ENCODE measurements around the gene A3GALT2.

A3GALT2 gene

DNA sequence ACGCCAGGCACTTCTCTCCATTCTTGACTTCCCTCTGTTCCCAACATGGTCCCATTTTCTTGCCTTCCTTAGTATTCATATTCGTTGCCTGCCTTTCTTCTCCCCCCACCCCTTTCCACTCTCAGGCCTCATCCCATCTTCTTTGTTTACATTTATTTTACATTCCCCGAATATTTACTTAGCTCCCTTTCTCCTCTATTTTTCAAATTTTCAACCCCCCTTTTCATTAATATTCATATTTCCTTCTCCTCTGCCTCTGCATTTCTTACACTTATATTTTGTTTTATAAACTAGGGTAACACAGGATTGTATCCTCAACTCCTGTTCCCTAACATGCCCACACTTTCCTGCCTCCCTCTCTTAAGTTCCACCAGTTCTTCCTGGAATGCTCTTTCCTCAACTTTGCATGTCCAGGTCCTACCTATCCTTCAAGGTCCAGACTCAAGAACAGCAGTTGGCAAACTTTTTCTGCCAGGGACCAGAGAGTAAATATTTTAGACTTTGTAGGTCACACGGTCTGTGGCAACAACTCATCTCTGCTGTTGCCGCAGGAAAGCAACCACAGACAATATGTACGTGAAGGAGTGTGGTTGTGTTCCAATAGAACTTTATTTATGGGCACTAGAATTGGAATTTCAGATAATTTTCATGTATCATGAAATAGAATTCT, 29.8 kb upstream of the A3GALT2 start:
- H3K36me3 ChIP-seq (ENCODE audit: insufficient read depth, insufficient read length, low read length) = peaks cover 20% of the 10 kb centered on the region
- no peak for DNase-seq (ENCODE audit: low read depth, low spot score)
- H3K4me3 ChIP-seq (ENCODE audit: insufficient read length, low read depth) = peak overlapping the region; percentile 58
- H3K4me1 ChIP-seq (ENCODE audit: insufficient read depth, insufficient read length) = peaks cover 9% of the 10 kb centered on the region
- TF ChIP-seq SUZ12 (IDR thresholded peaks at IDR 0.05; ENCODE audit: extremely low read depth, insufficient read depth, insufficient read length) = no peak
- H3K9ac ChIP-seq (ENCODE audit: insufficient read length, low read depth) = peak overlapping the region; percentile 81
- no peaks in the 10 kb centered on the region for H3K9me3 ChIP-seq (ENCODE audit: insufficient read depth, low read length)
- peaks cover 59% of the 10 kb centered on the region for H3K27me3 ChIP-seq (ENCODE audit: insufficient read depth, insufficient read length)

DNA sequence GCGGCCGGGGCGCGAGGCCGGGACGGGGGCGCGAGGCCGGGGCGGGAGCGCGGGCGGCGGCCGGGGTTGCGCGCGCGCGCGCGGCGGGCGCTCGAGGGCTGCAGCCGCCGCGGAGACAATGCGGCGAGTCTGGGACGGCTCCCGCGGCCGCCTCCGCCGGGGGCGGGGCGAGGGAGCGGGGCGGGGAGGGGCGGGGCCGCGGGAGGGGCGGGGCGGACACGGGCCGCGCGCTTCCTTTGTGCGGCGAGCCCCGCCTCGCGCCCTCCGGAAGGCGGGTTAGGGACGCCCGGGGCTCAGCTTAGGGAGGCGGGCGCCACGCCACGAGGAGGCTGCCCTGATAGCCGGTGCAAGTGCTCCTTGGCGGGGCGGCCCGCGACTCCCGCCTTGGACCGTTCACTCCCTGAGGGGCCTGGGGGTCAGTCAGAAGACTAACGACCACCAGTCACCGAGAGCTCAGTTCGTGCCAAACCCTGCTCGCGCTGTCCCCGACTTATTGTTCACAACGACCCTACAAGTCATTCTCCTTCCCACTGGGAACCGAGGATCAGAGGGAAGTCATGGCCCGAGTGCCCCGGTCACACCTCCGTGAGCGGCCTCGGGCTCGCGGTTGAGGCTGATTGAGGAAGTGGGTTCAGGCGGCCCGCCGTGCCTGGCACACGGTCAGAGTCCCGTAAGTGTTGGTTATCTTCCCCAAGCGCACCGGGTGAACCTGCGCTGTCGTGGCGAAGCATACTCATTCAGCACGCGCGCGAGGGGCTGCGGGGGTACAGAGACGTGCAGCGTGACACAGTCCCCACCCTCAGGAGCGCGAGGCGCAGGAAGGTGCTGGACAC, 29.1 kb upstream of the A3GALT2 start:
- TF ChIP-seq YY1 (IDR thresholded peaks at IDR 0.05; ENCODE audit: insufficient read depth, insufficient read length) (no peak), ZNF274 (IDR thresholded peaks at IDR 0.05; ENCODE audit: low read depth, low read length) (no peak), SUZ12 (IDR thresholded peaks at IDR 0.05; ENCODE audit: extremely low read depth, insufficient read depth, insufficient read length) (no peak)
- Histone ChIP-seq H3K36me3 (ENCODE audit: insufficient read depth, insufficient read length, low read length) (peaks cover 27% of the 10 kb centered on the region), H3K9ac (ENCODE audit: insufficient read length, low read depth) (peak overlapping the region; percentile 86), H3K4me3 (ENCODE audit: insufficient read length, low read depth) (peak overlapping the region; percentile 72), H3K27me3 (ENCODE audit: insufficient read depth, insufficient read length) (peaks cover 59% of the 10 kb centered on the region), H3K9me3 (ENCODE audit: insufficient read depth, low read length) (no peaks in the 10 kb centered on the region), H3K4me1 (ENCODE audit: insufficient read depth, insufficient read length) (peaks cover 9% of the 10 kb centered on the region)
- DNase-seq (ENCODE audit: low read depth, low spot score) = peak; percentile 73

DNA sequence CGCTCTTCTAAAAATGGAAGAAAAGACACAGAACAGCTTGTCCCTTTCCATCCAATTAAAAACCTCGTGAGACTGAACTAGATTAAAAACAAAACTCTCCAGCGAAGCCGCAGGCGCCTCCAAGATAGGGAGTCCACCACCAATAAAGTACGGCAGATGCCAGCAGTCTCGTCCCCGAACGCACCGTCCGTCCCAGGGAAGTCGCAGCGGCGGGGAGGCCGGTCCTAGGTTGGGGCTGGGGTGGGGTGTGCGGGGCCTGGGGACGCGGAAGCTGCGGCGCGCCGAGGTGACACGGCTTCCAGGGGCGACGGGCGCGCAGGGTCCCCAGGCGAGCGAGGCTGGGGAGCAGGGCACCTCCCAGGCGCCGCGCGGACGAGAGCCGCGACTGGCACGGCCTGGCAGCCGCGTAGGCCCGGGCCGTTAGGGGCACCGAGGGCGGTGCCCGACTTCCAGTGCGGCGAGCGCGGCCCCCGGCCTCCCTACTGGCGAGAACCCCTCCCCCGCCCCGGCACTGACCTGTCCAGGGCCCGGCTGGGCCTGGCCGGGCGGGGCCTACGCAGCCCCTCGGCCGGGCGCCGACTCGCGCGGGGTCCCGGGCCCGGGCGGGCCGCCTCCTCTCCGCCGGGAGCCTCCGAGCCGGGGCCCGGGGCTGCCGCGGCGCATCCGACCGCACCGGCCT, 28.3 kb upstream of the A3GALT2 start:
- no peak for TF ChIP-seq SUZ12 (IDR thresholded peaks at IDR 0.05; ENCODE audit: extremely low read depth, insufficient read depth, insufficient read length)
- no peak for TF ChIP-seq YY1 (IDR thresholded peaks at IDR 0.05; ENCODE audit: insufficient read depth, insufficient read length)
- no peak for TF ChIP-seq ZNF274 (IDR thresholded peaks at IDR 0.05; ENCODE audit: low read depth, low read length)
- no peak for DNase-seq (ENCODE audit: low read depth, low spot score)
- H3K4me1 ChIP-seq (ENCODE audit: insufficient read depth, insufficient read length) = peaks cover 9% of the 10 kb centered on the region

DNA sequence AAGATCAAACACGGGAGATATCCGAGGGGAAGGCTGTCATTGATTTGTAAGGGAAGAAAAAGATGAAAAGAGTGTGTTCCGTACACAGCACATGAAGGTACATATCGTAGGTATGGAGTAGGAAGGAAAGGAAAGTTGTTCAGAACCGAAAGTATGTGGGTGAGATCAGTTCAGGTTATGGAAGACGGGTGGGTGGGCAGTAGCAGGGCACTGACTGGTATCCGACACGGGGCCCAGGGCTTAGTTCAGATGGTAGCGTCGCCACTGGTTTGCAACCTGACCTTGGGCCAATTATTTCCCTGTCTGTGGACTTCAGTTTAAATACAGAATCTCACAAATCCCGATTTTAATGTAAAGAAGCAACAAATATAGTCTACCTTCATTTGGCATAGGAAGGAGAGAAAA, 27.8 kb upstream of the A3GALT2 start:
- peaks cover 55% of the 10 kb centered on the region for H3K27me3 ChIP-seq (ENCODE audit: insufficient read depth, insufficient read length)

More for the DNA sequence above, 28.3 kb upstream of the A3GALT2 start:
- Histone ChIP-seq H3K36me3 (ENCODE audit: insufficient read depth, insufficient read length, low read length) (peaks cover 27% of the 10 kb centered on the region), H3K27me3 (ENCODE audit: insufficient read depth, insufficient read length) (peaks cover 58% of the 10 kb centered on the region), H3K4me3 (ENCODE audit: insufficient read length, low read depth) (peak overlapping the region; percentile 72), H3K9me3 (ENCODE audit: insufficient read depth, low read length) (no peaks in the 10 kb centered on the region), H3K9ac (ENCODE audit: insufficient read length, low read depth) (peak overlapping the region; percentile 86)

DNA sequence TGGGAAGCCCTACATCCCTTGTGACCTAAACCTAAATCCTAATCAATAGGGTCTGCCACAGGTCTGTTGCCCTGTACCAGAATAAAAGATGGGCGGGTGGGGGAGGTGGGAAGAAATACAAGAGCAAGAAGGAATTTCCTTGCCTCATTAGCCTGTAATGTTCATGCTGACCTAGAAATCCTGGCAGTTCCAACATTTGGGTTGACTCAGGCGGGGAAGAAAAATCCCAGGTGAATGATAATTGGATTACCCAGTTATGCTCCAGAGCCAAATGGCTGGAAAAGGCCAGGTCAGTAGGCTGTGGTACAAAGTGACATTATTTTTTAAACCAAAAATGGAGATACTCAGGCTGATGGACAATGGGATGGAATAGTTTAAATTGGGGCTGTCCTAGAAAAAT, 27.3 kb upstream of the A3GALT2 start:
- Histone ChIP-seq H3K4me1 (ENCODE audit: insufficient read depth, insufficient read length) (peaks cover 9% of the 10 kb centered on the region), H3K9ac (ENCODE audit: insufficient read length, low read depth) (no peak overlapping the region), H3K4me3 (ENCODE audit: insufficient read length, low read depth) (peak overlapping the region; percentile 72), H3K36me3 (ENCODE audit: insufficient read depth, insufficient read length, low read length) (peaks cover 33% of the 10 kb centered on the region), H3K9me3 (ENCODE audit: insufficient read depth, low read length) (no peaks in the 10 kb centered on the region), H3K27me3 (ENCODE audit: insufficient read depth, insufficient read length) (peaks cover 50% of the 10 kb centered on the region)
- DNase-seq (ENCODE audit: low read depth, low spot score) = no peak
- TF ChIP-seq YY1 (IDR thresholded peaks at IDR 0.05; ENCODE audit: insufficient read depth, insufficient read length) (no peak), SUZ12 (IDR thresholded peaks at IDR 0.05; ENCODE audit: extremely low read depth, insufficient read depth, insufficient read length) (no peak), ZNF274 (IDR thresholded peaks at IDR 0.05; ENCODE audit: low read depth, low read length) (no peak)

More for the DNA sequence above, 27.8 kb upstream of the A3GALT2 start:
- DNase-seq (ENCODE audit: low read depth, low spot score) = no peak
- Histone ChIP-seq H3K9ac (ENCODE audit: insufficient read length, low read depth) (peak overlapping the region; percentile 86), H3K36me3 (ENCODE audit: insufficient read depth, insufficient read length, low read length) (peaks cover 30% of the 10 kb centered on the region), H3K4me1 (ENCODE audit: insufficient read depth, insufficient read length) (peaks cover 9% of the 10 kb centered on the region), H3K4me3 (ENCODE audit: insufficient read length, low read depth) (peak overlapping the region; percentile 72), H3K9me3 (ENCODE audit: insufficient read depth, low read length) (no peaks in the 10 kb centered on the region)
- TF ChIP-seq SUZ12 (IDR thresholded peaks at IDR 0.05; ENCODE audit: extremely low read depth, insufficient read depth, insufficient read length) (no peak), YY1 (IDR thresholded peaks at IDR 0.05; ENCODE audit: insufficient read depth, insufficient read length) (no peak), ZNF274 (IDR thresholded peaks at IDR 0.05; ENCODE audit: low read depth, low read length) (no peak)

DNA sequence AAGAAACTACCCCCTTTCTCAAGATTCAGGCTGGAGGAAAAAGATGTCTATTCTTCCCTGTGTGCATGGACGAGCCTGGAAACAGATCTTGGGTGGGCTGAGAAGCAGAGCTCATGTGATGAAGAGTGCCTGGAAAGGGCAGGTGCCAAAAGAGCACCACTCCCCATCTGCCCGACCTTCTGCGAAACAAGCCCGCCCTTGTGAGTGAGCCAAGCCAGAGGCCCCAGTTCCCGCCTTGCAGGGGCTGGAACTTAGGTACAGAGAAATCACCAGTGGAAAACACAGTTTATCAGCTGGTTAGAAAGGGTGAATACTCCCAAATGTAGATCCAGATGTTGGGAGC, 26.7 kb upstream of the A3GALT2 start:
- Histone ChIP-seq H3K36me3 (ENCODE audit: insufficient read depth, insufficient read length, low read length) (peaks cover 33% of the 10 kb centered on the region), H3K9me3 (ENCODE audit: insufficient read depth, low read length) (no peaks in the 10 kb centered on the region), H3K4me3 (ENCODE audit: insufficient read length, low read depth) (no peak overlapping the region), H3K27me3 (ENCODE audit: insufficient read depth, insufficient read length) (peaks cover 45% of the 10 kb centered on the region), H3K9ac (ENCODE audit: insufficient read length, low read depth) (no peak overlapping the region), H3K4me1 (ENCODE audit: insufficient read depth, insufficient read length) (peaks cover 12% of the 10 kb centered on the region)
- TF ChIP-seq YY1 (IDR thresholded peaks at IDR 0.05; ENCODE audit: insufficient read depth, insufficient read length) = no peak
- no peak for TF ChIP-seq SUZ12 (IDR thresholded peaks at IDR 0.05; ENCODE audit: extremely low read depth, insufficient read depth, insufficient read length)
- no peak for TF ChIP-seq ZNF274 (IDR thresholded peaks at IDR 0.05; ENCODE audit: low read depth, low read length)
- no peak for DNase-seq (ENCODE audit: low read depth, low spot score)

All from NT2/D1 (cell line).